ENCODE data around the gene PLEKHJ1.

DNA sequence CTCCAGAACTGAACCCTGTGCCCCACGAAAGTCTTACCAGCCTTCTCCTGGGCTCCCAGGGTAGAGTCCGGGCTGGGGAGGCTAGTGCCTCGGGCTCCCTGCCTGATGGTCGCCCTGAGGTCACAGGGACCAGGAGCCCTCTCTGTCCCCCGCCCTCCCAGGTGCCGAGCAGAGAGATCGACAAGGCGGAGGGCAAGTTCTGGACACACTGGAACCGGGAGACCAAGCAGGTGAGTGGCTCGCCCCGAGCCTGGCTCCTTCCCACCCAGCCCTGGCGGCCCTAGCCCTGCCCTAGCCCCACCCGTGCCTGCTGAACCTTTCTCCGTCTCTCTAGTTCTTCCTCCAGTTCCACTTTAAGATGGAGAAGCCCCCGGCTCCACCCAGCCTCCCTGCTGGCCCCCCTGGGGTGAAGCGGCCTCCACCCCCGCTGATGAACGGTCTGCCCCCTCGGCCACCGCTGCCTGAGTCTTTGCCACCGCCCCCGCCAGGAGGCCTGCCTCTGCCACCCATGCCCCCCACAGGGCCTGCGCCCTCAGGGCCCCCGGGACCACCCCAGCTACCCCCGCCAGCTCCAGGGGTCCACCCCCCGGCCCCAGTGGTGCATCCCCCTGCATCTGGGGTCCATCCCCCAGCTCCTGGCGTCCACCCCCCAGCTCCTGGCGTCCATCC lies 11.4 kb upstream of the PLEKHJ1 start:
- TF ChIP-seq TAF1 (conservative IDR thresholded peaks at IDR 0.05) (no peak), RXRA (IDR thresholded peaks at IDR 0.05) (no peak), RAD21 (IDR thresholded peaks at IDR 0.05) (no peak), YY1 (IDR thresholded peaks at IDR 0.05) (no peak), GABPA (IDR thresholded peaks at IDR 0.05 in 1 of 2, conservative IDR thresholded peaks at IDR 0.05 in 1 of 2) (no peak), SP1 (IDR thresholded peaks at IDR 0.05) (no peak), EGR1 (IDR thresholded peaks at IDR 0.05; ENCODE audit: low read depth in 2 of 2) (no peak), JUND (IDR thresholded peaks at IDR 0.05) (no peak), FOXA1 (IDR thresholded peaks at IDR 0.05) (no peak)
- TF ChIP-seq, protein P1, sequence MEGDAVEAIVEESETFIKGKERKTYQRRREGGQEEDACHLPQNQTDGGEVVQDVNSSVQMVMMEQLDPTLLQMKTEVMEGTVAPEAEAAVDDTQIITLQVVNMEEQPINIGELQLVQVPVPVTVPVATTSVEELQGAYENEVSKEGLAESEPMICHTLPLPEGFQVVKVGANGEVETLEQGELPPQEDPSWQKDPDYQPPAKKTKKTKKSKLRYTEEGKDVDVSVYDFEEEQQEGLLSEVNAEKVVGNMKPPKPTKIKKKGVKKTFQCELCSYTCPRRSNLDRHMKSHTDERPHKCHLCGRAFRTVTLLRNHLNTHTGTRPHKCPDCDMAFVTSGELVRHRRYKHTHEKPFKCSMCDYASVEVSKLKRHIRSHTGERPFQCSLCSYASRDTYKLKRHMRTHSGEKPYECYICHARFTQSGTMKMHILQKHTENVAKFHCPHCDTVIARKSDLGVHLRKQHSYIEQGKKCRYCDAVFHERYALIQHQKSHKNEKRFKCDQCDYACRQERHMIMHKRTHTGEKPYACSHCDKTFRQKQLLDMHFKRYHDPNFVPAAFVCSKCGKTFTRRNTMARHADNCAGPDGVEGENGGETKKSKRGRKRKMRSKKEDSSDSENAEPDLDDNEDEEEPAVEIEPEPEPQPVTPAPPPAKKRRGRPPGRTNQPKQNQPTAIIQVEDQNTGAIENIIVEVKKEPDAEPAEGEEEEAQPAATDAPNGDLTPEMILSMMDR (IDR thresholded peaks at IDR 0.05; ENCODE audit: low read depth, low read length, missing input control): no peak
- TF ChIP-seq, protein P2, sequence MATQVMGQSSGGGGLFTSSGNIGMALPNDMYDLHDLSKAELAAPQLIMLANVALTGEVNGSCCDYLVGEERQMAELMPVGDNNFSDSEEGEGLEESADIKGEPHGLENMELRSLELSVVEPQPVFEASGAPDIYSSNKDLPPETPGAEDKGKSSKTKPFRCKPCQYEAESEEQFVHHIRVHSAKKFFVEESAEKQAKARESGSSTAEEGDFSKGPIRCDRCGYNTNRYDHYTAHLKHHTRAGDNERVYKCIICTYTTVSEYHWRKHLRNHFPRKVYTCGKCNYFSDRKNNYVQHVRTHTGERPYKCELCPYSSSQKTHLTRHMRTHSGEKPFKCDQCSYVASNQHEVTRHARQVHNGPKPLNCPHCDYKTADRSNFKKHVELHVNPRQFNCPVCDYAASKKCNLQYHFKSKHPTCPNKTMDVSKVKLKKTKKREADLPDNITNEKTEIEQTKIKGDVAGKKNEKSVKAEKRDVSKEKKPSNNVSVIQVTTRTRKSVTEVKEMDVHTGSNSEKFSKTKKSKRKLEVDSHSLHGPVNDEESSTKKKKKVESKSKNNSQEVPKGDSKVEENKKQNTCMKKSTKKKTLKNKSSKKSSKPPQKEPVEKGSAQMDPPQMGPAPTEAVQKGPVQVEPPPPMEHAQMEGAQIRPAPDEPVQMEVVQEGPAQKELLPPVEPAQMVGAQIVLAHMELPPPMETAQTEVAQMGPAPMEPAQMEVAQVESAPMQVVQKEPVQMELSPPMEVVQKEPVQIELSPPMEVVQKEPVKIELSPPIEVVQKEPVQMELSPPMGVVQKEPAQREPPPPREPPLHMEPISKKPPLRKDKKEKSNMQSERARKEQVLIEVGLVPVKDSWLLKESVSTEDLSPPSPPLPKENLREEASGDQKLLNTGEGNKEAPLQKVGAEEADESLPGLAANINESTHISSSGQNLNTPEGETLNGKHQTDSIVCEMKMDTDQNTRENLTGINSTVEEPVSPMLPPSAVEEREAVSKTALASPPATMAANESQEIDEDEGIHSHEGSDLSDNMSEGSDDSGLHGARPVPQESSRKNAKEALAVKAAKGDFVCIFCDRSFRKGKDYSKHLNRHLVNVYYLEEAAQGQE (IDR thresholded peaks at IDR 0.05): no peak
- TF ChIP-seq, protein P3, sequence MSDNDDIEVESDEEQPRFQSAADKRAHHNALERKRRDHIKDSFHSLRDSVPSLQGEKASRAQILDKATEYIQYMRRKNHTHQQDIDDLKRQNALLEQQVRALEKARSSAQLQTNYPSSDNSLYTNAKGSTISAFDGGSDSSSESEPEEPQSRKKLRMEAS (IDR thresholded peaks at IDR 0.05): no peak
- TF ChIP-seq, protein P4, sequence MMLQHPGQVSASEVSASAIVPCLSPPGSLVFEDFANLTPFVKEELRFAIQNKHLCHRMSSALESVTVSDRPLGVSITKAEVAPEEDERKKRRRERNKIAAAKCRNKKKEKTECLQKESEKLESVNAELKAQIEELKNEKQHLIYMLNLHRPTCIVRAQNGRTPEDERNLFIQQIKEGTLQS (IDR thresholded peaks at IDR 0.05): no peak
- TF ChIP-seq, protein P5, sequence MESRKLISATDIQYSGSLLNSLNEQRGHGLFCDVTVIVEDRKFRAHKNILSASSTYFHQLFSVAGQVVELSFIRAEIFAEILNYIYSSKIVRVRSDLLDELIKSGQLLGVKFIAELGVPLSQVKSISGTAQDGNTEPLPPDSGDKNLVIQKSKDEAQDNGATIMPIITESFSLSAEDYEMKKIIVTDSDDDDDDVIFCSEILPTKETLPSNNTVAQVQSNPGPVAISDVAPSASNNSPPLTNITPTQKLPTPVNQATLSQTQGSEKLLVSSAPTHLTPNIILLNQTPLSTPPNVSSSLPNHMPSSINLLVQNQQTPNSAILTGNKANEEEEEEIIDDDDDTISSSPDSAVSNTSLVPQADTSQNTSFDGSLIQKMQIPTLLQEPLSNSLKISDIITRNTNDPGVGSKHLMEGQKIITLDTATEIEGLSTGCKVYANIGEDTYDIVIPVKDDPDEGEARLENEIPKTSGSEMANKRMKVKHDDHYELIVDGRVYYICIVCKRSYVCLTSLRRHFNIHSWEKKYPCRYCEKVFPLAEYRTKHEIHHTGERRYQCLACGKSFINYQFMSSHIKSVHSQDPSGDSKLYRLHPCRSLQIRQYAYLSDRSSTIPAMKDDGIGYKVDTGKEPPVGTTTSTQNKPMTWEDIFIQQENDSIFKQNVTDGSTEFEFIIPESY (IDR thresholded peaks at IDR 0.05): no peak
